Measurements from ENCODE around the gene STIP1.

DNA sequence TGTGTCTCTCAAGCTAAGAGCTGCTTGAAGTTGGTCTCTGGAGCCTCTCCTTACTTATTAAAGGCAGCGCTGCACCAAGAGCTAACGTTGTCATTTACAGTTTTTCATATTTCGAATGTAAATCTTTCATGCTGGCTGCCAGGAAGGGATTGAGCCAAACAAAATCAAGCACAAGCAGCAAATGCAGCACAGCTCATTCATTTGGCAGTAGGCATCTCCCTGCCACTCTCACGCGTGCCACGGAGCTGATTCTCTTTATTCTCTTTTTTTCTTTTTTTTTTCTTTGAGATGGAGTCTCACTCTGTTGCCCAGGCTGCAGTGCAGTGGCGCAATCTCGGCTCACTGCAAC is 47.0 kb downstream of the STIP1 start:
- TF ChIP-seq, protein P1, sequence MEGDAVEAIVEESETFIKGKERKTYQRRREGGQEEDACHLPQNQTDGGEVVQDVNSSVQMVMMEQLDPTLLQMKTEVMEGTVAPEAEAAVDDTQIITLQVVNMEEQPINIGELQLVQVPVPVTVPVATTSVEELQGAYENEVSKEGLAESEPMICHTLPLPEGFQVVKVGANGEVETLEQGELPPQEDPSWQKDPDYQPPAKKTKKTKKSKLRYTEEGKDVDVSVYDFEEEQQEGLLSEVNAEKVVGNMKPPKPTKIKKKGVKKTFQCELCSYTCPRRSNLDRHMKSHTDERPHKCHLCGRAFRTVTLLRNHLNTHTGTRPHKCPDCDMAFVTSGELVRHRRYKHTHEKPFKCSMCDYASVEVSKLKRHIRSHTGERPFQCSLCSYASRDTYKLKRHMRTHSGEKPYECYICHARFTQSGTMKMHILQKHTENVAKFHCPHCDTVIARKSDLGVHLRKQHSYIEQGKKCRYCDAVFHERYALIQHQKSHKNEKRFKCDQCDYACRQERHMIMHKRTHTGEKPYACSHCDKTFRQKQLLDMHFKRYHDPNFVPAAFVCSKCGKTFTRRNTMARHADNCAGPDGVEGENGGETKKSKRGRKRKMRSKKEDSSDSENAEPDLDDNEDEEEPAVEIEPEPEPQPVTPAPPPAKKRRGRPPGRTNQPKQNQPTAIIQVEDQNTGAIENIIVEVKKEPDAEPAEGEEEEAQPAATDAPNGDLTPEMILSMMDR (conservative IDR thresholded peaks at IDR 0.05), result no peak
- no peak for TF ChIP-seq EZH2 (IDR thresholded peaks at IDR 0.05; ENCODE audit: low read depth)
